SK-N-DZ (cell line): ENCODE data around the gene KCNQ1OT1.

Source experiments
- DNase-seq: peaks from one replicate; pipeline ENCODE4 v3.0.0-alpha.2; 2015; ENCODE audit warnings: low spot score

KCNQ1OT1 gene

GRCh38 chr11:2584812-2585565 lies 114.8 kb downstream of the KCNQ1OT1 start:
- DNase-seq, result no peak

- DNase-seq, result no peak
These were observed 115.4 kb downstream of the KCNQ1OT1 start for GRCh38 chr11:2584434-2584811.

GRCh38 chr11:2583605-2583958 lies 116.2 kb downstream of the KCNQ1OT1 start:
- DNase-seq, result no peak

GRCh38 chr11:2582946-2583604 lies 116.7 kb downstream of the KCNQ1OT1 start:
- DNase-seq, result no peak

GRCh38 chr11:2582351-2582945 lies 117.3 kb downstream of the KCNQ1OT1 start:
- DNase-seq, result no peak

- DNase-seq, result no peak
These were observed 117.9 kb downstream of the KCNQ1OT1 start for GRCh38 chr11:2581931-2582350.

GRCh38 chr11:2581151-2581930 lies 118.5 kb downstream of the KCNQ1OT1 start:
- DNase-seq, result no peak

GRCh38 chr11:2580571-2581001 lies 119.2 kb downstream of the KCNQ1OT1 start:
- DNase-seq, result no peak

- no peak for DNase-seq
These were observed 119.8 kb downstream of the KCNQ1OT1 start for GRCh38 chr11:2580061-2580421.

GRCh38 chr11:2579315-2580060 lies 120.3 kb downstream of the KCNQ1OT1 start:
- DNase-seq, result no peak

GRCh38 chr11:2578929-2579270 lies 120.9 kb downstream of the KCNQ1OT1 start:
- no peak for DNase-seq

- no peak for DNase-seq
These were observed 121.5 kb downstream of the KCNQ1OT1 start for GRCh38 chr11:2577991-2578928.

GRCh38 chr11:2577031-2577990 lies 122.5 kb downstream of the KCNQ1OT1 start:
- no peak for DNase-seq

- DNase-seq, result no peak
These were observed 123.2 kb downstream of the KCNQ1OT1 start for GRCh38 chr11:2576549-2576948.

- DNase-seq, result no peak
These were observed 123.7 kb downstream of the KCNQ1OT1 start for GRCh38 chr11:2576111-2576510.

GRCh38 chr11:2575591-2576051 lies 124.2 kb downstream of the KCNQ1OT1 start:
- no peak for DNase-seq

- DNase-seq, result no peak
These were observed 125.0 kb downstream of the KCNQ1OT1 start for GRCh38 chr11:2574553-2575535.

- no peak for DNase-seq
These were observed 125.7 kb downstream of the KCNQ1OT1 start for GRCh38 chr11:2574043-2574552.
